Vagina (tissue), 2 donors: ENCODE data around the gene FADS2. TPM values are rescaled to one million over a fixed set of nuclear protein-coding genes. Genes with fewer than 3 reads are reported as not detected.

Source experiments
- DNase-seq, 2 donors: peaks; one replicate each; pipeline ENCODE4 v3.0.0-alpha.2; 2017; ENCODE audit errors: extremely low spot score in 2 of 2
- H3K27ac ChIP-seq: fragments of 200-600 bp; sonication (generic); one replicate; pipeline ENCODE4 v1.5.1; 2019
- H3K27me3 ChIP-seq: fragments of 200-600 bp; sonication (generic); one replicate; pipeline ENCODE4 v1.5.1; 2019
- H3K36me3 ChIP-seq, 2 donors: fragments of 200-600 bp; sonication (generic); one replicate each; pipeline ENCODE4 v1.5.1; 2017 to 2019
- H3K4me1 ChIP-seq: fragments of 200-600 bp; sonication (generic); one replicate; pipeline ENCODE4 v1.5.1; 2019
- H3K4me3 ChIP-seq, 2 donors: fragments of 200-600 bp; sonication (generic); 1 replicate in 1 of 2; 2 replicates in 1 of 2; pipeline ENCODE4 v1.5.1; 2016 to 2019
- H3K9me3 ChIP-seq: fragments of 200-600 bp; sonication (generic); one replicate; pipeline ENCODE4 v1.5.1; 2019
- POLR2A ChIP-seq, 2 donors: fragments of 450-650 bp; IDR thresholded peaks; one replicate each; pipeline ENCODE4 v1.6.1; 2017; ENCODE audit warnings: antibody characterized with exemption in 2 of 2, mild to moderate bottlenecking in 2 of 2, moderate library complexity in 2 of 2
- POLR2AphosphoS5 ChIP-seq, 2 donors: sonication (generic); formaldehyde crosslinking; IDR thresholded peaks; one replicate each; pipeline ENCODE4 v1.9.0; 2017; ENCODE audit warnings: antibody characterized with exemption in 2 of 2, mild to moderate bottlenecking in 2 of 2, low read depth in 1 of 2; ENCODE audit not compliant: insufficient read depth in 1 of 2
- intact Hi-C: fragments of 100-400 bp; cut with DNase I; formaldehyde crosslinking; loops from one replicate; pipeline ENCODE4 v1.15.1; 2023
- total RNA-seq: library from RNA; depleted of rRNA; stranded (reverse); fragments of >200 nt; gene quantifications from one replicate; pipeline ENCODE4 v1.2.3, GENCODE V29; 2016
- TF ChIP-seq, protein P1 (sequence below), 3 experiments: fragments of 450-650 bp in 2 of 3; fragments of 200-600 bp in 1 of 3; sonication (generic) in 1 of 3; IDR thresholded peaks; one replicate each; pipeline ENCODE4 v1.5.1; 2017 to 2019; ENCODE audit warnings: antibody characterized with exemption in 3 of 3, mild to moderate bottlenecking in 2 of 3, moderate library complexity in 2 of 3

The FADS2 gene
- total RNA-seq, 1 donor from 2014 or later, result 25.5 TPM

DNA sequence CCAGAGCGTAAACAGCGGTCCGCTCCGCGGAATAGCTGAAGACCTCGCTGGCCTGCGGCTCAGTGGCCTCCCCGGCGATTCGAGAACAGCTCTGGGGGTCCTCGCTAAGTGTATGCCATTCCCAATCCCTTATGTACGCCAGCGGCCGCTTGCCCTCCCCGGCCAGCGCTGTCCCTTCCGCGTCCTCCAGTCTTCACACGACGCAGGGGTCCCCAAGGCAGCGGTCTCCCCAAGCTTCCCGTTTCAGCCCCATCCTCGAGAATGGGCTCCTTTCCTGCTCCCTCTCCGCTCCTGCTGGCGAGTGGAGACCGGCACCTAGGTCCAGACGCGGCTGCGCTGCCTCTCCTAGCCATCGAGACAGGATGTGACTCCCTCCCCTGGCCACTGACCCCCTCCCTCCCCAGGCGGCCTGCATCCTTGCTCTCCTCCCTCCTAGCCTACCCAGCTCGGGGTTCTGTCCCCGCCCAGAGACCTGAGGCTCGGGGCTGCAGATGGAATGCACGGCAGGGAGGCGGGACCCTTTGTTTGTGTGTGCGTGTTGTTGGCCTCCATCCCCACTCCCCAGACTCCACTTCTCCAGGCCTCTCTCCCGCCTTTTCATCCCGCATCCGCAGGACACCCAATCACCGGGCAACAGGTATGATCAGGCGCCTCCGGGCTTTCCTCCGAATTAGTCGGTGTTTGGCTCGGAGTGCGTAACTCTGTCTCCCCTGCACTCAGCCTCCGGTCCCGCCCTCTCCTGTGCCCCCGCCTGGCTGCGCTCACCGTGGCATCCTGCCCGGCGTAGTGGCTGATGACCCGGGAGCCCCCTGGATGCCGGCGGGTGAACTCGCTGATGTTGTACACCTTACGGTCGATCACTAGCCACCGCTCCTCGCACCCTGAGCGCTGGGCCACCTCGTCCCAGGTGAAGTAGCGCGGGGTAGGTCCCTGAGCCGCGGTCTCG lies 12.0 kb upstream of the FADS2 start:
- no peak for DNase-seq
- TF ChIP-seq POLR2AphosphoS5 (IDR thresholded peaks at IDR 0.05; ENCODE audit: insufficient read depth in 1 of 2, low read depth in 1 of 2) (no peak), POLR2A (IDR thresholded peaks at IDR 0.05) (no peak)
- TF ChIP-seq, protein P1, sequence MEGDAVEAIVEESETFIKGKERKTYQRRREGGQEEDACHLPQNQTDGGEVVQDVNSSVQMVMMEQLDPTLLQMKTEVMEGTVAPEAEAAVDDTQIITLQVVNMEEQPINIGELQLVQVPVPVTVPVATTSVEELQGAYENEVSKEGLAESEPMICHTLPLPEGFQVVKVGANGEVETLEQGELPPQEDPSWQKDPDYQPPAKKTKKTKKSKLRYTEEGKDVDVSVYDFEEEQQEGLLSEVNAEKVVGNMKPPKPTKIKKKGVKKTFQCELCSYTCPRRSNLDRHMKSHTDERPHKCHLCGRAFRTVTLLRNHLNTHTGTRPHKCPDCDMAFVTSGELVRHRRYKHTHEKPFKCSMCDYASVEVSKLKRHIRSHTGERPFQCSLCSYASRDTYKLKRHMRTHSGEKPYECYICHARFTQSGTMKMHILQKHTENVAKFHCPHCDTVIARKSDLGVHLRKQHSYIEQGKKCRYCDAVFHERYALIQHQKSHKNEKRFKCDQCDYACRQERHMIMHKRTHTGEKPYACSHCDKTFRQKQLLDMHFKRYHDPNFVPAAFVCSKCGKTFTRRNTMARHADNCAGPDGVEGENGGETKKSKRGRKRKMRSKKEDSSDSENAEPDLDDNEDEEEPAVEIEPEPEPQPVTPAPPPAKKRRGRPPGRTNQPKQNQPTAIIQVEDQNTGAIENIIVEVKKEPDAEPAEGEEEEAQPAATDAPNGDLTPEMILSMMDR (IDR thresholded peaks at IDR 0.05), result no peak

DNA sequence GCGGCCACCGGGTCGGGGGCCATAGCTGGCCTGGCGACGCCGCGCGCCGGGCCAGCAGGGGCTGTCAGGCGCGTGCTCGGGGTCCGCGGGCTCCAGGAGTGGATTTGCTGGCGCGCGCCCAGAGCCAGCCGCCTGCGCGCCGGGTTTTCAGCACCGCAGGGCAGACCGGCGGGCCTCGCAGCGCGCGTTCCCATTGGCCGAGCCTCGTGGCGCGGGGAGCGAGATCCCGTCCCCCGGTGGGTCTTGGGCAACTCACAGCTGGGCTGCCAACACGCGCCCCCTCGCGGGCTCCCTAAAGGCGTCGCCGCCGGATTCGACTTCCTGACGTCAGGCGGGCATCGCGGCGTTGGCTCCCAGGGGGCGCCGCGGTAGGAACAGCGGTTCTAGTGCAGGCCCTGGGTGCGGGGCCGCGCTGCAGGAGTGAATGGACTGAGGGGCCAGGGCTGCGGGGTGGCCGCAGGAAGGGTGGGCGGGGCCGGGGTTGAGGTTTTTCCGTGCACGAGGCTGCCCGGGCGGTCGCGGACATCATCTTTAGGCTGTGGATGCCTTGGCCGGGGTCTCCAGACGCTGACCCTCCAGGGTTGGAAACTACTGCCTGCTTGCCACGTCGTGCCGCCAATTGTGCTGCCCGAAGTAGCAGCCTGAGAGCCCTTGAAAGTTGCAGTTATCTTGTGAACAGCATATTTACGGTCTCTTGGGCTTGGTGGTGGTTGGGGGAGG lies 11.2 kb upstream of the FADS2 start, which contains the start of gene FADS1:
Gene FADS1 (minus strand): TSS at position 268 of the 720 bp plus-strand sequence. CDS start 74 bp downstream, at position 194.
- no peaks in the 10 kb centered on the region for H3K27me3 ChIP-seq
- peak in 1 of 2 donors; percentile 39 for TF ChIP-seq POLR2A (IDR thresholded peaks at IDR 0.05)
- peak; percentile 17 to 74 for TF ChIP-seq POLR2AphosphoS5 (IDR thresholded peaks at IDR 0.05; ENCODE audit: insufficient read depth in 1 of 2, low read depth in 1 of 2)
- TF ChIP-seq, protein P1 (IDR thresholded peaks at IDR 0.05), result peak in 1 of 3 experiments; percentile 25
- intact Hi-C loops, result loop anchor here (5.0 kb wide), 2 partner anchors 75 to 155 kb away; partner anchors contain the start of gene FADS3
- peaks cover 0 to 7% of the 10 kb centered on the region in 2 donors for H3K36me3 ChIP-seq
- H3K4me1 ChIP-seq, result peaks cover 21% of the 10 kb centered on the region
- H3K27ac ChIP-seq, result peak within 1 kb of the TSS; percentile 99
- H3K9me3 ChIP-seq, result no peaks in the 10 kb centered on the region
- DNase-seq, result no peak
- peak within 1 kb of the TSS; percentile 51 to 83 for H3K4me3 ChIP-seq

More for the DNA sequence above, 12.0 kb upstream of the FADS2 start:
- Histone ChIP-seq H3K27ac (peak overlapping the region; percentile 99), H3K9me3 (no peaks in the 10 kb centered on the region), H3K36me3 (peaks cover 0 to 14% of the 10 kb centered on the region in 2 donors), H3K4me1 (peaks cover 21% of the 10 kb centered on the region), H3K27me3 (no peaks in the 10 kb centered on the region), H3K4me3 (peak overlapping the region; percentile 51 to 83)
- intact Hi-C loops, result loop anchor here (5.0 kb wide), 2 partner anchors 76 to 156 kb away; partner anchors contain the start of gene FADS3

DNA sequence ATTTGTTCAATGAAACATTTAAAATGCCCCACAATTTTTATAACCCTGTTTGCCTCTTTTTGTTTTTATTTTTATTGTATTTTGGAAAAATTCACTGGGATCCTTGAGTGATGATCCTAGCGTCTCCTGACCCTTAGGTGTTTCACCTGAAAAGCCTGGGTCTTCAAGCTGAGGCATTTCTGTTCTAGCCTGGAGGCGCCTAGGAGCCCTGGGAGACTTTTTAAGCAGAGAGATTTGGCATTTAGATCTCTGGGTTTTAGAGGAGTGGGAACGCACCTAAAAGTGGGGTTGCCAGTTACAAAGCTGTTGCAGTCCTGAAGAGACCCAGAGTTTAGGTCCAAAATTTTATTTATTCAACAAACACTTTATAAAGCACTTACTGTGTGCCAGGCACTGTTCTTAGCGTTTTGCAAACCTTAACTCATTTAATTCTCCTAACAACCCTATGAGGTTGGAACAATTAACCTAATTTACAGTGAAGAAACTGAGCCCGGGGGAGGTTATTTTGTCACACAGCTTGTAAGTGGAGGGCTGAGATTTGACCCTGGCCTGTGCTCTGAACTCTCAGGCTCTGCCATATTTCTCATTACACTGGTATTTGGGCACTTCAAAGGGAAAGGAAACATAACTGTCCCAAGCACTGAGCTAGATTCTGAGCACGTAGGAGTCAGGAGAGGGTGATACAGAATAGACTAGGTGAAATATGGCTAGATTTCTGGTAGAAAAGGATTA lies 10.5 kb upstream of the FADS2 start:
- intact Hi-C loops, result loop anchor here (5.0 kb wide), 2 partner anchors 75 to 155 kb away; partner anchors contain the start of gene FADS3
- no peak for DNase-seq
- no peaks in the 10 kb centered on the region for H3K9me3 ChIP-seq
- TF ChIP-seq POLR2AphosphoS5 (IDR thresholded peaks at IDR 0.05; ENCODE audit: insufficient read depth in 1 of 2, low read depth in 1 of 2), result no peak
- TF ChIP-seq, protein P1 (IDR thresholded peaks at IDR 0.05), result no peak
- no peak for TF ChIP-seq POLR2A (IDR thresholded peaks at IDR 0.05)
- peak overlapping the region; percentile 99 for H3K27ac ChIP-seq
- H3K36me3 ChIP-seq, result no peaks in the 10 kb centered on the region
- H3K27me3 ChIP-seq, result no peaks in the 10 kb centered on the region
- peaks cover 21% of the 10 kb centered on the region for H3K4me1 ChIP-seq
- peak overlapping the region; percentile 51 to 83 for H3K4me3 ChIP-seq

DNA sequence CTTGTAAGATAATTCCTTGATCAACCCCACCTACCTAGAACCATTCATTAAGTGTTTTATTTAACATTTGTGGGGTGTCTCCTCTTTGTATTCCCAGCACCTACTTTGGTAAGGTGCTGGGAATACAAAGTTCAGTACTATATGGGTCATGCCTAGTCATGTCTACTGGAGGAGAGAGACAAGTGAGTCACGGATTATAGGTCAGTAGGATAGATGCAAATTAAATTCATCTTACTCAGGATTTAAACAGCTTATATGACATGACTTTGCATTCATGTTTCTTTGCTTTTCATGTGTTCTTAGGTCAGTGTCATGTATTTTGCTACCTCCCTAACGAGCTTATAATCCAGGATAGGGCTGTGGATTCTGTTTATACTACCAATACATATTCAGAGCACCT lies 7.9 kb upstream of the FADS2 start:
- intact Hi-C loops, result no loop called here
- Histone ChIP-seq H3K4me3 (no peak overlapping the region), H3K27ac (no peak overlapping the region), H3K4me1 (peaks cover 12% of the 10 kb centered on the region), H3K36me3 (no peaks in the 10 kb centered on the region), H3K9me3 (no peaks in the 10 kb centered on the region), H3K27me3 (no peaks in the 10 kb centered on the region)
- DNase-seq, result no peak
- TF ChIP-seq POLR2A (IDR thresholded peaks at IDR 0.05) (no peak), POLR2AphosphoS5 (IDR thresholded peaks at IDR 0.05; ENCODE audit: insufficient read depth in 1 of 2, low read depth in 1 of 2) (peak in 1 of 2 donors; percentile 46)
